ENCODE data around the gene KCNQ1.
A peak's percentile ranks its signal among the peaks of the same experiment; 100 is the strongest.

KCNQ1 gene

DNA sequence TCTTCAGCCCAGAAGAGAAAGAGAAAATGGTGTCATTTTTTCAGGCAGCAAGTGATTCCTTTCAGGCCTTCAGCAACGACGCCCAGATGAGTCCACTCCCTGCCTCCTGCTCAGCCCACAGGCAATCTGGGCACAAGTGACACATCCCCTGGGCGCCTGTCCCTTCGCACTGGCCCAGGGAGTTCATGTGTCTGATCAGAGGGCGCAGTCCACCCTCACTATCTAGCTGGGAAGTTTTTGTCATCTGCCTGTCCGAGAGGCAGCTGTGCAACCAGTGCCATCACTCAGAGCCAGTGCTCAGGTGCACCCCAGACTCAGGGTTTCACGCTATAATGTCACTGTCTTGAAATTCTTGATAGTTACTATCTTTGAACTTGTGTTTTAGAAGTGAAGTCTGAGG lies 256.4 kb downstream of the KCNQ1 start:
- H3K79me1 ChIP-seq (replicated peaks; ENCODE audit: low read length, poor library complexity, severe bottlenecking) = no peaks in the 10 kb centered on the region
- peak overlapping the region in 1 of 2 experiments; percentile 6 for H3K14ac ChIP-seq (ENCODE audit: low read length in 2 of 2)
- H3K9me3 ChIP-seq (ENCODE audit: control insufficient read depth, low read length) = peaks cover 2% of the 10 kb centered on the region
- H3K23ac ChIP-seq (ENCODE audit: low read length in 2 of 2) = no peak overlapping the region
- peak overlapping the region; percentile 19 to 36 for H3K4ac ChIP-seq (ENCODE audit: low read depth in 1 of 2, low read length in 2 of 2)
- peaks cover 30% of the 10 kb centered on the region for H3K4me1 ChIP-seq (ENCODE audit: control insufficient read depth, insufficient read depth, low read depth, low read length)
- H2AFZ ChIP-seq (ENCODE audit: low read depth, low read length) = no peak overlapping the region
- H3K27me3 ChIP-seq (ENCODE audit: control insufficient read depth in 1 of 2, insufficient read depth in 1 of 2, low read length in 2 of 2) = peaks cover 0 to 29% of the 10 kb centered on the region in 2 experiments
- DNase-seq = no peak
- no peak overlapping the region for H2BK5ac ChIP-seq (ENCODE audit: low read depth, low read length, poor library complexity, severe bottlenecking)
- peak overlapping the region; percentile 70 for H4K91ac ChIP-seq (ENCODE audit: low read length)
- peak overlapping the region; percentile 52 for H3K27ac ChIP-seq (ENCODE audit: low read length, poor library complexity, severe bottlenecking)
- peak overlapping the region in 1 of 2 experiments; percentile 76 for H3K4me3 ChIP-seq (ENCODE audit: insufficient read depth in 1 of 2, low read depth in 1 of 2, low read length in 2 of 2)
- peak overlapping the region; percentile 23 to 55 for H3K18ac ChIP-seq (ENCODE audit: low read depth in 1 of 2, low read length in 2 of 2)
- H3K36me3 ChIP-seq (ENCODE audit: control insufficient read depth in 1 of 2, insufficient read depth in 2 of 2, low read depth in 1 of 2, low read length in 2 of 2) = peaks cover 0 to 3% of the 10 kb centered on the region in 2 experiments
- H2BK120ac ChIP-seq (ENCODE audit: low read depth, low read length) = no peak overlapping the region
- H3K4me2 ChIP-seq (ENCODE audit: low read length, poor library complexity, severe bottlenecking) = peak overlapping the region; percentile 66
- H3K9ac ChIP-seq (ENCODE audit: low read length) = peak overlapping the region; percentile 89
- no peak overlapping the region for H2BK15ac ChIP-seq (ENCODE audit: low read depth, poor library complexity, severe bottlenecking)
- peak overlapping the region; percentile 75 for H4K8ac ChIP-seq (ENCODE audit: low read length)
- peak overlapping the region; percentile 38 to 54 for H2BK12ac ChIP-seq (ENCODE audit: low read length in 2 of 2)
- peak overlapping the region; percentile 30 for H2AK5ac ChIP-seq (ENCODE audit: low read length, severe bottlenecking)
- 81% methylated on average over 7 of the region's 7 CpGs for WGBS

- peak overlapping the region; percentile 11 for H2AK5ac ChIP-seq (ENCODE audit: low read length, severe bottlenecking)
- no peak overlapping the region for H2BK5ac ChIP-seq (ENCODE audit: low read depth, low read length, poor library complexity, severe bottlenecking)
- H3K79me1 ChIP-seq (replicated peaks; ENCODE audit: low read length, poor library complexity, severe bottlenecking) = no peaks in the 10 kb centered on the region
- H3K4ac ChIP-seq (ENCODE audit: low read depth in 1 of 2, low read length in 2 of 2) = peak overlapping the region in 1 of 2 experiments; percentile 1
- no peak for DNase-seq
- H2BK12ac ChIP-seq (ENCODE audit: low read length in 2 of 2) = peak overlapping the region; percentile 38 to 65
- peaks cover 0 to 3% of the 10 kb centered on the region in 2 experiments for H3K36me3 ChIP-seq (ENCODE audit: control insufficient read depth in 1 of 2, insufficient read depth in 2 of 2, low read depth in 1 of 2, low read length in 2 of 2)
- no peak overlapping the region for H4K91ac ChIP-seq (ENCODE audit: low read length)
- no peak overlapping the region for H3K14ac ChIP-seq (ENCODE audit: low read length in 2 of 2)
- no peak overlapping the region for H2AFZ ChIP-seq (ENCODE audit: low read depth, low read length)
- H4K8ac ChIP-seq (ENCODE audit: low read length) = no peak overlapping the region
- H2BK120ac ChIP-seq (ENCODE audit: low read depth, low read length) = no peak overlapping the region
- no peak overlapping the region for H3K18ac ChIP-seq (ENCODE audit: low read depth in 1 of 2, low read length in 2 of 2)
- no peak overlapping the region for H3K9ac ChIP-seq (ENCODE audit: low read length)
- no peak overlapping the region for H3K23ac ChIP-seq (ENCODE audit: low read length in 2 of 2)
- H3K4me3 ChIP-seq (ENCODE audit: insufficient read depth in 1 of 2, low read depth in 1 of 2, low read length in 2 of 2) = no peak overlapping the region
- H3K9me3 ChIP-seq (ENCODE audit: control insufficient read depth, low read length) = peaks cover 6% of the 10 kb centered on the region
- no peak overlapping the region for H2BK15ac ChIP-seq (ENCODE audit: low read depth, poor library complexity, severe bottlenecking)
- 98% methylated on average over 4 of the region's 5 CpGs for WGBS
- no peak overlapping the region for H3K27ac ChIP-seq (ENCODE audit: low read length, poor library complexity, severe bottlenecking)
- H3K4me2 ChIP-seq (ENCODE audit: low read length, poor library complexity, severe bottlenecking) = no peak overlapping the region
- H3K27me3 ChIP-seq (ENCODE audit: control insufficient read depth in 1 of 2, insufficient read depth in 1 of 2, low read length in 2 of 2) = peaks cover 0 to 29% of the 10 kb centered on the region in 2 experiments
- peaks cover 29% of the 10 kb centered on the region for H3K4me1 ChIP-seq (ENCODE audit: control insufficient read depth, insufficient read depth, low read depth, low read length)
Measured at GRCh38 chr11:2701898-2702434, 257.2 kb downstream of the KCNQ1 start.

- Histone ChIP-seq H3K23ac (ENCODE audit: low read length in 2 of 2) (peak overlapping the region in 1 of 2 experiments; percentile 23), H3K14ac (ENCODE audit: low read length in 2 of 2) (peak overlapping the region in 1 of 2 experiments; percentile 35), H2BK120ac (ENCODE audit: low read depth, low read length) (no peak overlapping the region), H3K27ac (ENCODE audit: low read length, poor library complexity, severe bottlenecking) (no peak overlapping the region), H2AK5ac (ENCODE audit: low read length, severe bottlenecking) (peak overlapping the region; percentile 77), H3K4me2 (ENCODE audit: low read length, poor library complexity, severe bottlenecking) (no peak overlapping the region), H2BK15ac (ENCODE audit: low read depth, poor library complexity, severe bottlenecking) (peak overlapping the region; percentile 83), H3K27me3 (ENCODE audit: control insufficient read depth in 1 of 2, insufficient read depth in 1 of 2, low read length in 2 of 2) (peaks cover 0 to 31% of the 10 kb centered on the region in 2 experiments), H3K79me1 (replicated peaks; ENCODE audit: low read length, poor library complexity, severe bottlenecking) (no peaks in the 10 kb centered on the region), H3K4me3 (ENCODE audit: insufficient read depth in 1 of 2, low read depth in 1 of 2, low read length in 2 of 2) (no peak overlapping the region), H4K8ac (ENCODE audit: low read length) (peak overlapping the region; percentile 19), H3K4ac (ENCODE audit: low read depth in 1 of 2, low read length in 2 of 2) (peak overlapping the region; percentile 9 to 52), H2AFZ (ENCODE audit: low read depth, low read length) (no peak overlapping the region), H3K9me3 (ENCODE audit: control insufficient read depth, low read length) (peaks cover 6% of the 10 kb centered on the region), H2BK12ac (ENCODE audit: low read length in 2 of 2) (peak overlapping the region; percentile 73 to 97), H3K36me3 (ENCODE audit: control insufficient read depth in 1 of 2, insufficient read depth in 2 of 2, low read depth in 1 of 2, low read length in 2 of 2) (peaks cover 0 to 3% of the 10 kb centered on the region in 2 experiments), H3K4me1 (ENCODE audit: control insufficient read depth, insufficient read depth, low read depth, low read length) (peaks cover 29% of the 10 kb centered on the region), H4K91ac (ENCODE audit: low read length) (peak overlapping the region; percentile 77), H2BK5ac (ENCODE audit: low read depth, low read length, poor library complexity, severe bottlenecking) (no peak overlapping the region), H3K18ac (ENCODE audit: low read depth in 1 of 2, low read length in 2 of 2) (peak overlapping the region; percentile 28 to 37), H3K9ac (ENCODE audit: low read length) (no peak overlapping the region)
- WGBS = 86% methylated on average over 17 of the region's 17 CpGs
- DNase-seq = no peak
Measured at GRCh38 chr11:2702771-2703362, 258.1 kb downstream of the KCNQ1 start.

GRCh38 chr11:2703363-2704141 lies 258.7 kb downstream of the KCNQ1 start:
- Histone ChIP-seq H2AFZ (ENCODE audit: low read depth, low read length) (peak overlapping the region; percentile 32), H2BK5ac (ENCODE audit: low read depth, low read length, poor library complexity, severe bottlenecking) (no peak overlapping the region), H2BK120ac (ENCODE audit: low read depth, low read length) (no peak overlapping the region), H4K8ac (ENCODE audit: low read length) (peak overlapping the region; percentile 19), H3K4me2 (ENCODE audit: low read length, poor library complexity, severe bottlenecking) (no peak overlapping the region), H2BK12ac (ENCODE audit: low read length in 2 of 2) (peak overlapping the region in 1 of 2 experiments; percentile 83), H3K27ac (ENCODE audit: low read length, poor library complexity, severe bottlenecking) (no peak overlapping the region), H3K9me3 (ENCODE audit: control insufficient read depth, low read length) (peaks cover 6% of the 10 kb centered on the region), H3K4me3 (ENCODE audit: insufficient read depth in 1 of 2, low read depth in 1 of 2, low read length in 2 of 2) (no peak overlapping the region), H4K91ac (ENCODE audit: low read length) (peak overlapping the region; percentile 77), H2AK5ac (ENCODE audit: low read length, severe bottlenecking) (peak overlapping the region; percentile 63), H2BK15ac (ENCODE audit: low read depth, poor library complexity, severe bottlenecking) (peak overlapping the region; percentile 17), H3K36me3 (ENCODE audit: control insufficient read depth in 1 of 2, insufficient read depth in 2 of 2, low read depth in 1 of 2, low read length in 2 of 2) (peaks cover 0 to 3% of the 10 kb centered on the region in 2 experiments), H3K4ac (ENCODE audit: low read depth in 1 of 2, low read length in 2 of 2) (peak overlapping the region; percentile 37 to 63), H3K9ac (ENCODE audit: low read length) (no peak overlapping the region), H3K4me1 (ENCODE audit: control insufficient read depth, insufficient read depth, low read depth, low read length) (peaks cover 29% of the 10 kb centered on the region), H3K18ac (ENCODE audit: low read depth in 1 of 2, low read length in 2 of 2) (peak overlapping the region; percentile 7 to 37), H3K27me3 (ENCODE audit: control insufficient read depth in 1 of 2, insufficient read depth in 1 of 2, low read length in 2 of 2) (peaks cover 0 to 31% of the 10 kb centered on the region in 2 experiments), H3K14ac (ENCODE audit: low read length in 2 of 2) (peak overlapping the region in 1 of 2 experiments; percentile 35), H3K79me1 (replicated peaks; ENCODE audit: low read length, poor library complexity, severe bottlenecking) (no peaks in the 10 kb centered on the region), H3K23ac (ENCODE audit: low read length in 2 of 2) (no peak overlapping the region)
- no peak for DNase-seq
- 39% methylated on average over 16 of the region's 16 CpGs for WGBS

All from mesenchymal stem cell (in vitro differentiated cells and primary cell).